GM21825 (cell line): ENCODE data around the gene COG2.
"Not testable (repeated sequence)": the region's sequence is repeated elsewhere in the genome, so short reads cannot be mapped to it uniquely, and the experiment has no call there.

Experiments
- ATAC-seq: cut with Tn5 transposase; IDR thresholded peaks from one replicate; pipeline ENCODE4 v1.9.1; 2021; ENCODE audit warnings: mild to moderate bottlenecking, moderate library complexity; ENCODE audit not compliant: unreplicated experiment

COG2 gene

GRCh38 chr1:230712470-230712942, 70.2 kb downstream of the COG2 start:
- ATAC-seq, result no peak

GRCh38 chr1:230713138-230713537, 70.9 kb downstream of the COG2 start:
- no peak for ATAC-seq

- no peak for ATAC-seq
Measured at GRCh38 chr1:230713547-230713914, 71.2 kb downstream of the COG2 start.

- no peak for ATAC-seq
Measured at GRCh38 chr1:230713915-230714764, 71.9 kb downstream of the COG2 start, which contains the start of gene AGT. AGT (minus strand) TSS chr1:230714122; CDS start chr1:230710823, 3,299 bp downstream.

- no peak for ATAC-seq
Measured at GRCh38 chr1:230715510-230715909, 73.2 kb downstream of the COG2 start.

GRCh38 chr1:230716453-230716852, 74.2 kb downstream of the COG2 start:
- ATAC-seq, result not testable (repeated sequence)

GRCh38 chr1:230717251-230717650, 75.0 kb downstream of the COG2 start:
- no peak for ATAC-seq

GRCh38 chr1:230721849-230722522, 79.7 kb downstream of the COG2 start:
- not testable (repeated sequence) for ATAC-seq

- ATAC-seq, result no peak
Measured at GRCh38 chr1:230725256-230726012, 83.2 kb downstream of the COG2 start.

GRCh38 chr1:230728710-230729392, 86.6 kb downstream of the COG2 start:
- ATAC-seq, result no peak

- ATAC-seq, result no peak
Measured at GRCh38 chr1:230730977-230731376, 88.7 kb downstream of the COG2 start.

GRCh38 chr1:230735447-230735846, 93.2 kb downstream of the COG2 start:
- no peak for ATAC-seq

- ATAC-seq, result no peak
Measured at GRCh38 chr1:230737622-230738262, 95.5 kb downstream of the COG2 start.

- ATAC-seq, result no peak
Measured at GRCh38 chr1:230739564-230740290, 97.4 kb downstream of the COG2 start.
